DOHH2 (cell line): ENCODE measurements around the gene CLCN3.
A peak's percentile ranks its signal among the peaks of the same experiment; 100 is the strongest.

Source experiments
- H3F3A ChIP-seq: fragments of 200-600 bp; sonication (generic), shearing (Covaris generic); 2 replicates; pipeline ENCODE4 v1.6.0; 2016; ENCODE audit warnings: antibody characterized with exemption, mild to moderate bottlenecking; ENCODE audit not compliant: control insufficient read depth, insufficient read depth
- H3K27ac ChIP-seq: fragments of 200-600 bp; sonication (generic); 2 replicates; pipeline ENCODE4 v1.5.1; 2014; ENCODE audit warnings: low read depth, mild to moderate bottlenecking, low read length, moderate library complexity
- H3K27me3 ChIP-seq: fragments of 200-600 bp; sonication (generic); 2 replicates; pipeline ENCODE4 v1.6.1; 2014; ENCODE audit warnings: mild to moderate bottlenecking, low read length, mixed read lengths; ENCODE audit not compliant: control insufficient read depth
- H3K36me3 ChIP-seq: fragments of 200-600 bp; sonication (generic); 2 replicates; pipeline ENCODE4 v1.6.1; 2014; ENCODE audit warnings: mild to moderate bottlenecking, low read length, moderate library complexity, mixed read lengths; ENCODE audit not compliant: control insufficient read depth
- H3K4me1 ChIP-seq: fragments of 200-600 bp; sonication (generic); 2 replicates; pipeline ENCODE4 v1.6.1; 2014; ENCODE audit warnings: mild to moderate bottlenecking, low read length, mixed read lengths; ENCODE audit not compliant: control insufficient read depth
- H3K4me2 ChIP-seq: fragments of 200-600 bp; sonication (generic); 2 replicates; pipeline ENCODE4 v1.6.0; 2014; ENCODE audit warnings: mild to moderate bottlenecking, low read length, moderate library complexity
- H3K4me3 ChIP-seq: fragments of 200-600 bp; sonication (generic); 2 replicates; pipeline ENCODE4 v1.5.1; 2014; ENCODE audit warnings: mild to moderate bottlenecking, low read length, mixed read lengths
- H3K79me2 ChIP-seq: fragments of 200-600 bp; sonication (generic); 2 replicates; pipeline ENCODE4 v1.6.1; 2014; ENCODE audit warnings: mild to moderate bottlenecking, low read length, mixed read lengths; ENCODE audit not compliant: control insufficient read depth
- H3K9me2 ChIP-seq: fragments of 200-600 bp; sonication (generic); replicated peaks from 2 replicates; pipeline ENCODE4 v1.6.1; 2014; ENCODE audit warnings: mild to moderate bottlenecking, low read length, mixed read lengths; ENCODE audit not compliant: control insufficient read depth
- H3K9me3 ChIP-seq: fragments of 200-600 bp; sonication (generic); 2 replicates; pipeline ENCODE4 v1.6.1; 2014; ENCODE audit warnings: antibody characterized with exemption, low read length, mixed read lengths; ENCODE audit not compliant: control insufficient read depth, insufficient read depth
- H4K20me1 ChIP-seq: fragments of 200-600 bp; sonication (generic); 2 replicates; pipeline ENCODE4 v1.6.0; 2014; ENCODE audit warnings: low read depth, mild to moderate bottlenecking, antibody characterized with exemption, low read length, moderate library complexity; ENCODE audit not compliant: control insufficient read depth, insufficient read depth
- CTCF ChIP-seq: fragments of 200-600 bp; sonication (generic); IDR thresholded peaks from one replicate; pipeline ENCODE4 v1.5.1; 2014; ENCODE audit warnings: antibody characterized with exemption, mild to moderate bottlenecking, low read depth, low read length; ENCODE audit not compliant: poor library complexity, severe bottlenecking
- EZH2phosphoT487 ChIP-seq: fragments of 200-600 bp; sonication (generic); IDR thresholded peaks from 2 replicates; pipeline ENCODE4 v1.6.1; 2017; ENCODE audit warnings: borderline replicate concordance, mild to moderate bottlenecking, antibody characterized with exemption, low read length, moderate library complexity, mixed read lengths

Gene CLCN3

DNA sequence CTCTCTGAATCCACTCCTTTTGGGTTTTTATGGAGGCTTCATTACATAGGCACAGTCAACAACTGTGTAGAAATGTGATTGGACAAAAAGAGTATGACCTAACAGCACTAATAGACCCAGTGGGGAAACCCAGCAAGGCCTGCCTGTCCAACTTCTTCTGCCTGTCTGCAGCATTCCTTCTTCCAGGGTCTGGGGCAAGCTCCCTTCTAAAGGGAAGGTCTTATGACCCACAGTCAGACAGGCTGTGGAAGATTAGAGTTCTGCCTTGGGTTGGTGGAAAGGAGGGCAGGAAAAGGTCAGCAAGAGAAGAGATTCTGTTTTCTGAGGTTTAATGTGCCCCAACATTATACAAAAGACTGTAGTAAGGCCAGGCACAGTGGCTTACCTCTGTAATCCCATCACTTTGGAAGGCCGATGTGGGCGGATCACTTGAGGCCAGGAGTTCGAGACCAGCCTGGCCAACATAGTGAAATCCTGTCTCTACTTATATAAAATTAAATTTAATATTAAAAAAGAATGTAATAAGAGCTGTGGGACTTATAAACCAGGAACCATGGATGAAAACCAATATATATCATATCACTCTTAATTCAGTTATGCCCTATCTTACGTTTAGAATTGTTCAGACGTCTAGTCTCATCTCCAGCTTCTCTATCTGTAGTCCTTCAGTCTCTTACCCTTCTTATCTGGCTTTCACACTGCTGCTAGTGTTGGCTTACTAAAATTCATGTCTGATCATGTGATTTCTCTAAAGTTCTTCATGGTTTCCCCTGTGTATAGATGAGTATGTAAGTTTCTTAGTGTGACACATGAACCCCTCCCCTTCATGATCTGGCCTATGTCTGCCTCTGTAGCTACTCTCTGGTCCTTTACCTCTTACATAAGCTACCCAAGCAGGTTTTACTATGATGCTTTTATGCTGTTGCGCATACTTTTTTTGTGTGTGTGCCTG, 6.2 kb downstream of the CLCN3 start:
- Histone ChIP-seq H3K79me2 (peaks cover 100% of the 10 kb centered on the region), H3K36me3 (peaks cover 15% of the 10 kb centered on the region), H3K9me2 (no peaks in the 10 kb centered on the region), H3K27me3 (no peaks in the 10 kb centered on the region), H3K27ac (no peak overlapping the region), H4K20me1 (no peaks in the 10 kb centered on the region; the same call in none of the 2 replicates), H3K4me1 (peaks cover 49% of the 10 kb centered on the region), H3K9me3 (no peaks in the 10 kb centered on the region), H3K4me3 (no peak overlapping the region), H3K4me2 (no peak overlapping the region), H3F3A (no peaks in the 10 kb centered on the region; the same call in 1 of the 2 replicates)
- TF ChIP-seq EZH2phosphoT487 (no peak), CTCF (no peak)

DNA sequence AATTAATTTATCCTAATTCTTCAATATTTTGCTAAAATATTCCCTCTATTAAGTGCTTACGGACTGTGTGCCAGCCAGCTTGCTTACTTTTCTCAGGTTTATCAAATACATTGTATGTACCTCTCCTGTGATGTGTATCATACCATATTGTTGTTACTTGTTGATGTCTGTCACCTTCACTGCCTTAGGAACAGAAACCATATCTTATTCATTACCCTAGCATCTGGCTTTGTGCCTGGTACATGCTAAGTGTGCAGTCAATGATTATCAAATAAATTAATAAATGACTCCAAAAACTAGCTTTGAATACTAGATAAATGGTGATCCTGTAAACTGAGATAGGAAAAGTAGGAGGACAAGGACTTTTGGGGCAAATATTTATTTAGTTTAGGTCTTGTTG, 6.9 kb downstream of the CLCN3 start:
- Histone ChIP-seq H3F3A (no peaks in the 10 kb centered on the region; the same call in 1 of the 2 replicates), H3K27ac (no peak overlapping the region)

GRCh38 chr4:169628579-169628978, 8.2 kb downstream of the CLCN3 start:
- Histone ChIP-seq H3K4me2 (peak overlapping the region; percentile 18), H4K20me1 (no peaks in the 10 kb centered on the region; the same call in none of the 2 replicates), H3K79me2 (peaks cover 93% of the 10 kb centered on the region), H3F3A (peaks cover 4% of the 10 kb centered on the region; the same call in 1 of the 2 replicates), H3K27ac (no peak overlapping the region), H3K9me3 (no peaks in the 10 kb centered on the region), H3K4me3 (peak overlapping the region; percentile 27; the same call in 1 of the 2 replicates), H3K4me1 (peaks cover 34% of the 10 kb centered on the region), H3K9me2 (no peaks in the 10 kb centered on the region), H3K36me3 (peaks cover 15% of the 10 kb centered on the region), H3K27me3 (no peaks in the 10 kb centered on the region)
- TF ChIP-seq EZH2phosphoT487 (no peak), CTCF (no peak)

More for the DNA sequence above, 6.9 kb downstream of the CLCN3 start:
- H4K20me1 ChIP-seq = no peaks in the 10 kb centered on the region; the same call in none of the 2 replicates
- no peaks in the 10 kb centered on the region for H3K9me3 ChIP-seq
- peaks cover 43% of the 10 kb centered on the region for H3K4me1 ChIP-seq
- H3K4me2 ChIP-seq = no peak overlapping the region
- H3K79me2 ChIP-seq = peaks cover 100% of the 10 kb centered on the region
- no peak overlapping the region for H3K4me3 ChIP-seq
- no peaks in the 10 kb centered on the region for H3K9me2 ChIP-seq
- H3K36me3 ChIP-seq = peaks cover 15% of the 10 kb centered on the region
- TF ChIP-seq CTCF (no peak), EZH2phosphoT487 (no peak)
- no peaks in the 10 kb centered on the region for H3K27me3 ChIP-seq
